ENCODE data around the gene CCDC157. TPM values are rescaled to one million over a fixed set of nuclear protein-coding genes. Genes with fewer than 3 reads are reported as not detected.

Gene CCDC157
- total RNA-seq, 2 experiments from 2014 or later = 3.3 to 3.4 TPM

DNA sequence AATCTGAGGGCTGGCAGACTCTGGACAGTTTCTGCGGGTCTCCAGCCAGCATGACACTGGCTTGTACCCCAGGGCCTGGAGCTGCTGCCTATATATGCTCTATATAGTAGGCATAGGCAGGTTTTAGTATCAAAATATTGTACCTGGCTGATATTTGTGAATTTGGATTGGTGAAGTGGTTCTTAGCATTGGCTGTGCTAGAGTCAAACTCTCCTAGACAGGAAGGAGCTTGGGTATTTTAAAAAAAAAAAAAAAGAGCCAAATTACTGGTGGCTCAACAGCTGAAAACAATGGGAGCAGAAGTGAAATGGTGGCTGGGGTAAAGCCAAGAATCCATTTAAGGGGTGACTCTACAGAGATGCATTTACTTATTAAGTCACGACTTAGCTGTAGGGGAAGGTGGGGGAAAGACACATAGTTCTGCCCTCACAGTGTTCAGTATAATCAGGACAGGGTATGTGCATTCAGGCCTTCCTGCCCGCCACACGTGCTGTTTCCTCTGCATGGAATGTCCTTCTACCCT, 57.8 kb downstream of the CCDC157 start:
- POLR2A ChIA-PET = interaction anchor here (0.7 to 5.1 kb wide), 2 partner anchors 9 to 32 kb away, joined by 3 to 28 read pairs; partner anchors contain the start of gene MTFP1
- CTCF ChIA-PET (ENCODE audit: unreplicated experiment) = no interaction called here
- Histone ChIP-seq H3K4me2 (ENCODE audit: low read length) (no peak overlapping the region), H4K20me1 (ENCODE audit: insufficient read depth, low read length) (no peaks in the 10 kb centered on the region), H3K79me2 (ENCODE audit: insufficient read depth, low read depth, low read length) (no peaks in the 10 kb centered on the region), H3K4me3 (ENCODE audit: low read depth, low read length, poor library complexity, severe bottlenecking) (no peak overlapping the region), H3K36me3 (ENCODE audit: insufficient read depth, low read length) (peaks cover 31% of the 10 kb centered on the region), H3K4me1 (ENCODE audit: insufficient read depth, low read length, poor library complexity, severe bottlenecking) (no peaks in the 10 kb centered on the region), H2AFZ (ENCODE audit: low read length) (no peak overlapping the region), H3K27ac (ENCODE audit: low read depth, low read length, poor library complexity, severe bottlenecking) (no peak overlapping the region), H3K9me2 (ENCODE audit: insufficient read depth, low read length) (no peaks in the 10 kb centered on the region), H3K9me3 (ENCODE audit: low read length) (no peaks in the 10 kb centered on the region)
- no peak for DNase-seq (ENCODE audit: low spot score)
- intact Hi-C loops (cut with micrococcal nuclease; ENCODE audit: unreplicated experiment) = no loop called here
- TF ChIP-seq, protein P1, sequence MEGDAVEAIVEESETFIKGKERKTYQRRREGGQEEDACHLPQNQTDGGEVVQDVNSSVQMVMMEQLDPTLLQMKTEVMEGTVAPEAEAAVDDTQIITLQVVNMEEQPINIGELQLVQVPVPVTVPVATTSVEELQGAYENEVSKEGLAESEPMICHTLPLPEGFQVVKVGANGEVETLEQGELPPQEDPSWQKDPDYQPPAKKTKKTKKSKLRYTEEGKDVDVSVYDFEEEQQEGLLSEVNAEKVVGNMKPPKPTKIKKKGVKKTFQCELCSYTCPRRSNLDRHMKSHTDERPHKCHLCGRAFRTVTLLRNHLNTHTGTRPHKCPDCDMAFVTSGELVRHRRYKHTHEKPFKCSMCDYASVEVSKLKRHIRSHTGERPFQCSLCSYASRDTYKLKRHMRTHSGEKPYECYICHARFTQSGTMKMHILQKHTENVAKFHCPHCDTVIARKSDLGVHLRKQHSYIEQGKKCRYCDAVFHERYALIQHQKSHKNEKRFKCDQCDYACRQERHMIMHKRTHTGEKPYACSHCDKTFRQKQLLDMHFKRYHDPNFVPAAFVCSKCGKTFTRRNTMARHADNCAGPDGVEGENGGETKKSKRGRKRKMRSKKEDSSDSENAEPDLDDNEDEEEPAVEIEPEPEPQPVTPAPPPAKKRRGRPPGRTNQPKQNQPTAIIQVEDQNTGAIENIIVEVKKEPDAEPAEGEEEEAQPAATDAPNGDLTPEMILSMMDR (conservative IDR thresholded peaks at IDR 0.05; ENCODE audit: low read length) = no peak
- no peak for TF ChIP-seq EZH2phosphoT487 (IDR thresholded peaks at IDR 0.05; ENCODE audit: borderline replicate concordance, low read depth, low read length)
- no TSS peak for BruUV-seq (replicated peaks)

- no peak for DNase-seq (ENCODE audit: low spot score)
- TF ChIP-seq, protein P1 (conservative IDR thresholded peaks at IDR 0.05; ENCODE audit: low read length) = no peak
- TF ChIP-seq EZH2phosphoT487 (IDR thresholded peaks at IDR 0.05; ENCODE audit: borderline replicate concordance, low read depth, low read length) = no peak
- no peaks in the 10 kb centered on the region for H3K9me3 ChIP-seq (ENCODE audit: low read length)
- no peak overlapping the region for H2AFZ ChIP-seq (ENCODE audit: low read length)
- H3K79me2 ChIP-seq (ENCODE audit: insufficient read depth, low read depth, low read length) = no peaks in the 10 kb centered on the region
- no peak overlapping the region for H3K4me3 ChIP-seq (ENCODE audit: low read depth, low read length, poor library complexity, severe bottlenecking)
- intact Hi-C loops (cut with micrococcal nuclease; ENCODE audit: unreplicated experiment) = no loop called here
- H3K4me2 ChIP-seq (ENCODE audit: low read length) = no peak overlapping the region
- H3K9me2 ChIP-seq (ENCODE audit: insufficient read depth, low read length) = no peaks in the 10 kb centered on the region
- POLR2A ChIA-PET = no interaction called here
- H3K36me3 ChIP-seq (ENCODE audit: insufficient read depth, low read length) = peaks cover 43% of the 10 kb centered on the region
- H4K20me1 ChIP-seq (ENCODE audit: insufficient read depth, low read length) = no peaks in the 10 kb centered on the region
- CTCF ChIA-PET (ENCODE audit: unreplicated experiment) = no interaction called here
- H3K27ac ChIP-seq (ENCODE audit: low read depth, low read length, poor library complexity, severe bottlenecking) = no peak overlapping the region
- H3K4me1 ChIP-seq (ENCODE audit: insufficient read depth, low read length, poor library complexity, severe bottlenecking) = peaks cover 1% of the 10 kb centered on the region
- BruUV-seq (replicated peaks) = no TSS peak
These were observed 59.6 kb downstream of the CCDC157 start for GRCh38 chr22:30416403-30416802.

GRCh38 chr22:30416837-30417236, 60.0 kb downstream of the CCDC157 start:
- POLR2A ChIA-PET = no interaction called here
- Histone ChIP-seq H3K9me3 (ENCODE audit: low read length) (no peaks in the 10 kb centered on the region), H3K9me2 (ENCODE audit: insufficient read depth, low read length) (no peaks in the 10 kb centered on the region), H3K27ac (ENCODE audit: low read depth, low read length, poor library complexity, severe bottlenecking) (no peak overlapping the region), H3K4me1 (ENCODE audit: insufficient read depth, low read length, poor library complexity, severe bottlenecking) (peaks cover 5% of the 10 kb centered on the region), H3K4me2 (ENCODE audit: low read length) (no peak overlapping the region), H3K79me2 (ENCODE audit: insufficient read depth, low read depth, low read length) (peaks cover 1% of the 10 kb centered on the region; the same call in 1 of the 2 replicates), H3K4me3 (ENCODE audit: low read depth, low read length, poor library complexity, severe bottlenecking) (no peak overlapping the region), H3K36me3 (ENCODE audit: insufficient read depth, low read length) (peaks cover 45% of the 10 kb centered on the region), H2AFZ (ENCODE audit: low read length) (no peak overlapping the region), H4K20me1 (ENCODE audit: insufficient read depth, low read length) (no peaks in the 10 kb centered on the region)
- CTCF ChIA-PET (ENCODE audit: unreplicated experiment) = no interaction called here
- no peak for DNase-seq (ENCODE audit: low spot score)
- intact Hi-C loops (cut with micrococcal nuclease; ENCODE audit: unreplicated experiment) = no loop called here
- TF ChIP-seq, protein P1 (conservative IDR thresholded peaks at IDR 0.05; ENCODE audit: low read length) = no peak
- no peak for TF ChIP-seq EZH2phosphoT487 (IDR thresholded peaks at IDR 0.05; ENCODE audit: borderline replicate concordance, low read depth, low read length)
- BruUV-seq (replicated peaks) = no TSS peak

Measured in OCI-LY7 (cell line).